GM12878 (cell line): ENCODE results near the gene LRIT2. TPM values are rescaled to one million over a fixed set of nuclear protein-coding genes. Genes with fewer than 3 reads are reported as not detected.

Experiments used
- ATAC-seq: fragments of 200-7000 bp; cut with Tn5 transposase; 3 replicates; pipeline ENCODE4 v1.9.1; 2020; ENCODE audit warnings: mild to moderate bottlenecking, moderate library complexity
- BruUV-seq: library from RNA; stranded (reverse); fragments of 400-500 nt; replicated peaks from 2 replicates; lab custom pipeline; 2021; lab: Mats Ljungman, UMichigan
- CTCF ChIA-PET: fragments of 300-600 bp; sonication (Branson Sonifier 250); formaldehyde crosslinking; extraction: SDS; loops from one replicate; lab custom pipeline; 2021; ENCODE audit warnings: inconsistent platforms; lab: Yijun Ruan, JAX
- POLR2A ChIA-PET: fragments of 350-600 bp; formaldehyde crosslinking; extraction: SDS; loops from one replicate; lab custom pipeline; 2021; ENCODE audit warnings: inconsistent platforms; lab: Charles Lee
- RAD21 ChIA-PET: fragments of 300-600 bp; sonication (Branson Sonifier 250); formaldehyde crosslinking; loops from one replicate; lab custom pipeline; 2023; ENCODE audit warnings: antibody characterized with exemption; ENCODE audit not compliant: unreplicated experiment; lab: Charles Lee
- SMC1A ChIA-PET: fragments of 300-600 bp; sonication (Branson Sonifier 250); formaldehyde crosslinking; loops from one replicate; lab custom pipeline; 2023; ENCODE audit not compliant: unreplicated experiment, uncharacterized antibody; lab: Charles Lee
- DNase-seq: peaks from one replicate; pipeline ENCODE4 v3.0.0-alpha.2; 2011; ENCODE audit warnings: low read depth, low spot score
- FAIRE-seq: peaks from 3 replicates; lab custom pipeline; 2011; peaks lifted over from hg19 to GRCh38; lab: Jason Lieb, UNC
- H2AFZ ChIP-seq: 2 replicates; pipeline ENCODE4 v1.6.0; 2011; ENCODE audit warnings: low read depth, low read length, control low read depth; ENCODE audit not compliant: control insufficient read depth
- H3K27ac ChIP-seq: 2 replicates; pipeline ENCODE4 v1.5.1; 2011; ENCODE audit warnings: control low read depth; ENCODE audit not compliant: control insufficient read depth, insufficient read depth
- H3K27me3 ChIP-seq, 2 experiments: replicated peaks in 1 of 2; 2 replicates each; pipeline versions ENCODE4 v1.6.0 to v1.6.1; 2011; ENCODE audit warnings: low read length in 1 of 2; ENCODE audit not compliant: control insufficient read depth in 2 of 2, insufficient read depth in 2 of 2
- H3K36me3 ChIP-seq, 2 experiments: 2 replicates each; pipeline ENCODE4 v1.5.1; 2011; ENCODE audit warnings: low read length in 1 of 2; ENCODE audit not compliant: control insufficient read depth in 2 of 2, insufficient read depth in 2 of 2
- H3K4me1 ChIP-seq: 2 replicates; pipeline ENCODE4 v1.6.1; 2011; ENCODE audit warnings: mild to moderate bottlenecking, low read length, moderate library complexity, mixed read lengths; ENCODE audit not compliant: control insufficient read depth, insufficient read depth
- H3K4me2 ChIP-seq: 2 replicates; pipeline ENCODE4 v1.6.0; 2011; ENCODE audit warnings: control low read depth; ENCODE audit not compliant: control insufficient read depth, insufficient read depth
- H3K4me3 ChIP-seq: fragments of 200-600 bp; sonication (generic); 2 replicates; pipeline ENCODE4 v1.5.1; 2016
- H3K79me2 ChIP-seq: 2 replicates; pipeline ENCODE4 v1.6.0; 2011; ENCODE audit warnings: low read length; ENCODE audit not compliant: control insufficient read depth, insufficient read depth
- H3K9ac ChIP-seq: 2 replicates; pipeline ENCODE4 v1.8.0; 2011; ENCODE audit warnings: low read length, control low read depth, mixed read lengths; ENCODE audit not compliant: control insufficient read depth, insufficient read depth
- H3K9me3 ChIP-seq: replicated peaks from 3 replicates; pipeline ENCODE4 v1.5.1; 2011; ENCODE audit warnings: mild to moderate bottlenecking, low read length; ENCODE audit not compliant: control insufficient read depth, insufficient read depth
- H4K20me1 ChIP-seq: 2 replicates; pipeline ENCODE4 v1.6.0; 2011; ENCODE audit not compliant: control insufficient read depth, insufficient read depth
- CREM ChIP-seq: IDR thresholded peaks from 2 replicates; pipeline ENCODE4 v1.6.1; 2014; ENCODE audit warnings: antibody characterized with exemption, low read depth
- MXI1 ChIP-seq: fragments of 150-350 bp; IDR thresholded peaks from 2 replicates; pipeline ENCODE4 v1.6.1; 2011; ENCODE audit warnings: low read depth, mild to moderate bottlenecking, inconsistent platforms, low read length, improper control_type of control experiment
- NR2F1 ChIP-seq: fragments of 450-650 bp; conservative IDR thresholded peaks from 2 replicates; pipeline ENCODE4 v1.6.1; 2017; ENCODE audit warnings: mild to moderate bottlenecking
- SIN3A ChIP-seq: IDR thresholded peaks from 2 replicates; pipeline ENCODE4 v1.6.1; 2012; ENCODE audit warnings: low read depth, low read length, improper control_type of control experiment
- STAT1 ChIP-seq: fragments of 450-650 bp; conservative IDR thresholded peaks from 2 replicates; pipeline ENCODE4 v1.6.1; 2014; ENCODE audit warnings: antibody characterized with exemption, mild to moderate bottlenecking
- TCF3 ChIP-seq: IDR thresholded peaks from 2 replicates; pipeline ENCODE4 v1.6.1; 2012; ENCODE audit warnings: low read depth, mild to moderate bottlenecking, low read length, borderline replicate concordance; ENCODE audit not compliant: insufficient read depth
- TCF7 ChIP-seq: IDR thresholded peaks from 2 replicates; pipeline ENCODE4 v1.6.1; 2014; ENCODE audit warnings: antibody characterized with exemption, borderline replicate concordance
- USF1 ChIP-seq: IDR thresholded peaks from 2 replicates; pipeline ENCODE4 v1.6.1; 2011; ENCODE audit warnings: borderline replicate concordance, low read depth, mild to moderate bottlenecking, moderate library complexity, mixed read lengths, low read length; ENCODE audit not compliant: insufficient read depth; ENCODE audit errors: extremely low read length
- ZBTB11 ChIP-seq: fragments of 450-650 bp; formaldehyde crosslinking; IDR thresholded peaks from 2 replicates; pipeline ENCODE4 v1.5.0; 2022; ENCODE audit warnings: mild to moderate bottlenecking, missing genetic modification characterization
- ZBTB40 ChIP-seq: fragments of 450-650 bp; IDR thresholded peaks from 2 replicates; pipeline ENCODE4 v1.6.1; 2016; ENCODE audit warnings: mild to moderate bottlenecking, moderate library complexity, borderline replicate concordance
- ZNF274 ChIP-seq: IDR thresholded peaks from one replicate; pipeline ENCODE4 v1.8.0; 2011; ENCODE audit not compliant: insufficient read length, insufficient read depth
- WGBS: methylation state at CpG from one replicate; pipeline ENCODE4 v1.1.6; 2016; ENCODE audit warnings: low lambda C conversion rate; ENCODE audit not compliant: insufficient replicate concordance, insufficient coverage; ENCODE audit errors: missing lambda C conversion rate; 5-methylcytosine and 5-hydroxymethylcytosine counted together
- in situ Hi-C: fragments of 300-500 bp; cut with MboI; formaldehyde crosslinking; loops from 9 replicates; pipeline ENCODE4 v1.14.3; 2018; ENCODE audit warnings: mixed read lengths
- intact Hi-C: fragments of 100-400 bp; cut with micrococcal nuclease; formaldehyde crosslinking; loops from one replicate; pipeline ENCODE4 v1.14.2; 2022; ENCODE audit not compliant: unreplicated experiment
- polyA plus RNA-seq, 11 experiments: library from polyadenylated mRNA; depleted of rRNA in 4 of 11; unstranded in 6 of 11; stranded (reverse) in 5 of 11; fragments of >200 nt; fragmentation: Nextera tagmentation in 4 of 11; fragmentation: Illumina TruSeq in 1 of 11; extraction: Ambion mirVana in 4 of 11; extraction: Trizol in 1 of 11; gene quantifications; 1 replicate in 1 of 11; 2 replicates in 10 of 11; pipeline versions ENCODE4 v1.2.1 to v1.2.3, GENCODE V29; 2011 to 2016; ENCODE audit warnings: inconsistent platforms in 2 of 11, missing spikeins in 2 of 11, low read depth in 1 of 11
- total RNA-seq, 4 experiments: library from RNA; depleted of rRNA in 3 of 4; stranded (reverse); fragments of >200 nt in 3 of 4; fragmentation: Illumina TruSeq in 1 of 4; extraction: Trizol in 1 of 4; gene quantifications; 2 replicates each; pipeline versions ENCODE4 v1.2.1 to v1.2.3, GENCODE V29; 2013 to 2021

The LRIT2 gene
- total and polyA plus RNA-seq, 10 of the 15 experiments (the other 5 are each of a cell fraction or from before 2014, with no cell fraction given), result not detected

GRCh38 chr10:84205853-84206525, 19.4 kb downstream of the LRIT2 start (continued):
- TF ChIP-seq USF1 (no peak), TCF3 (no peak), ZNF274 (no peak)

- no peak overlapping the region for H3K4me2 ChIP-seq
- no TSS peak for BruUV-seq
- no peaks in the 10 kb centered on the region for H3K79me2 ChIP-seq
- CTCF ChIA-PET, result interaction anchor here (0.8 to 28.3 kb wide), 19 partner anchors 9 to 179 kb away, joined by 3 to 788 read pairs (median 4); partner anchors contain the start of genes CDHR1, GHITM and GPR15LG
- no peak overlapping the region for H3K9ac ChIP-seq
- H3K4me3 ChIP-seq, result no peak overlapping the region
- no peaks in the 10 kb centered on the region for H3K9me3 ChIP-seq
- RAD21 ChIA-PET, result interaction anchor here (1.0 to 2.7 kb wide), 8 partner anchors 8 to 66 kb away, joined by 3 to 18 read pairs (median 8); partner anchors contain the start of gene GHITM
- no peaks in the 10 kb centered on the region for H4K20me1 ChIP-seq
- intact Hi-C loops, result loop anchor here (1.0 to 5.0 kb wide), 4 partner anchors 44 to 318 kb away; no protein-coding TSS in a partner anchor
- H3K4me1 ChIP-seq, result no peaks in the 10 kb centered on the region
- WGBS, result 32% methylated on average over 8 of the region's 8 CpGs
- in situ Hi-C loops, result loop anchor here (10.0 kb wide), 1 partner anchor 60 kb away; no protein-coding TSS in a partner anchor
- DNase-seq (peak; percentile 27), FAIRE-seq (peak; percentile 90), ATAC-seq (peak; percentile 84)
- H3K36me3 ChIP-seq, result no peaks in the 10 kb centered on the region
- POLR2A ChIA-PET, result interaction anchor here (1.0 to 1.1 kb wide), 2 partner anchors 57 to 58 kb away, joined by 3 read pairs; no protein-coding TSS in a partner anchor
- no peak overlapping the region for H2AFZ ChIP-seq
- H3K27ac ChIP-seq, result no peak overlapping the region
- peaks cover 0 to 7% of the 10 kb centered on the region in 2 experiments for H3K27me3 ChIP-seq
- SMC1A ChIA-PET, result interaction anchor here (1.0 to 15.0 kb wide), 13 partner anchors 9 to 67 kb away, joined by 3 to 155 read pairs (median 6); partner anchors contain the start of gene GPR15LG
- no peak for TF ChIP-seq MXI1
- no peak for TF ChIP-seq ZBTB40
- TF ChIP-seq SIN3A, result no peak
- TF ChIP-seq CREM, result no peak
- TF ChIP-seq TCF7, result no peak
- TF ChIP-seq STAT1, result 0 out of 2 replicates have a peak, but pooled peaks have one; percentile 40
- no peak for TF ChIP-seq ZBTB11 (CRISPR knock-in tag)
- no peak for TF ChIP-seq NR2F1
Measured at GRCh38 chr10:84205049-84205852, 20.1 kb downstream of the LRIT2 start.
